Right atrium auricular region (tissue), 2 donors: ENCODE data around the gene ECM1. TPM values are rescaled to one million over a fixed set of nuclear protein-coding genes. Genes with fewer than 3 reads are reported as not detected.
A peak's percentile ranks its signal among the peaks of the same experiment; 100 is the strongest.

Experiments used
- DNase-seq: peaks from one replicate; pipeline ENCODE4 v3.0.0-alpha.2; 2019; ENCODE audit warnings: low spot score
- H3K27ac ChIP-seq, 2 donors: fragments of 200-600 bp; sonication (generic); 1 replicate in 1 of 2; 2 replicates in 1 of 2; pipeline ENCODE4 v1.5.1; 2016 to 2019
- H3K27me3 ChIP-seq, 2 donors: fragments of 200-600 bp; sonication (generic); one replicate each; pipeline versions ENCODE4 v1.5.1 to v1.6.0; 2017 to 2019
- H3K36me3 ChIP-seq: fragments of 200-600 bp; sonication (generic); one replicate; pipeline ENCODE4 v1.5.1; 2016
- H3K4me1 ChIP-seq, 2 donors: fragments of 200-600 bp; sonication (generic); one replicate each; pipeline versions ENCODE4 v1.5.1 to v1.6.0; 2017 to 2019
- H3K4me3 ChIP-seq, 2 donors: fragments of 200-600 bp; sonication (generic); 1 replicate in 1 of 2; 2 replicates in 1 of 2; pipeline ENCODE4 v1.5.1; 2017 to 2019; ENCODE audit warnings: mild to moderate bottlenecking in 1 of 2, moderate library complexity in 1 of 2
- H3K9me3 ChIP-seq, 2 donors: fragments of 200-600 bp; sonication (generic); one replicate each; pipeline ENCODE4 v1.5.1; 2019
- total RNA-seq, 2 donors: library from RNA; depleted of rRNA; stranded (reverse); fragments of >200 nt; gene quantifications; one replicate each; pipeline ENCODE4 v1.1.0, GENCODE V29; 2016
- TF ChIP-seq, protein P1 (sequence below), 2 donors: fragments of 200-600 bp; sonication (generic); IDR thresholded peaks; one replicate each; pipeline ENCODE4 v1.5.1; 2019; ENCODE audit warnings: antibody characterized with exemption in 2 of 2

Gene ECM1
- total RNA-seq, 2 donors from 2014 or later, result 28.6 to 37.2 TPM

DNA sequence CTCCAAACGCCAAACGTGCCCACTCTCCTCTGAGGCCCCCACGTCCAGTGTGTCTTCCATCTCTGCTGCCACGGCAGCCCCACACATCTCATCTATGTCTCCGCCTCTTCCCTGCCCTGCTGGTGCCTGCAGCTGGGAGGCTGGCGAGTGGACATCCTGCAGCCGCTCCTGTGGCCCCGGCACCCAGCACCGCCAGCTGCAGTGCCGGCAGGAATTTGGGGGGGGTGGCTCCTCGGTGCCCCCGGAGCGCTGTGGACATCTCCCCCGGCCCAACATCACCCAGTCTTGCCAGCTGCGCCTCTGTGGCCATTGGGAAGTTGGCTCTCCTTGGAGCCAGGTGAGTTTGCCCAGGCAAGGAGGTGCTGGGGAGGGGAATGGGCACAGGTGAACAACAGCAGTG lies 49.9 kb downstream of the ECM1 start:
- no peak overlapping the region for H3K4me3 ChIP-seq
- H3K9me3 ChIP-seq, result no peaks in the 10 kb centered on the region
- H3K4me1 ChIP-seq, result peaks cover 0 to 55% of the 10 kb centered on the region in 2 donors
- H3K36me3 ChIP-seq, result peaks cover 37% of the 10 kb centered on the region
- no peaks in the 10 kb centered on the region for H3K27me3 ChIP-seq
- no peak for DNase-seq
- TF ChIP-seq, protein P1, sequence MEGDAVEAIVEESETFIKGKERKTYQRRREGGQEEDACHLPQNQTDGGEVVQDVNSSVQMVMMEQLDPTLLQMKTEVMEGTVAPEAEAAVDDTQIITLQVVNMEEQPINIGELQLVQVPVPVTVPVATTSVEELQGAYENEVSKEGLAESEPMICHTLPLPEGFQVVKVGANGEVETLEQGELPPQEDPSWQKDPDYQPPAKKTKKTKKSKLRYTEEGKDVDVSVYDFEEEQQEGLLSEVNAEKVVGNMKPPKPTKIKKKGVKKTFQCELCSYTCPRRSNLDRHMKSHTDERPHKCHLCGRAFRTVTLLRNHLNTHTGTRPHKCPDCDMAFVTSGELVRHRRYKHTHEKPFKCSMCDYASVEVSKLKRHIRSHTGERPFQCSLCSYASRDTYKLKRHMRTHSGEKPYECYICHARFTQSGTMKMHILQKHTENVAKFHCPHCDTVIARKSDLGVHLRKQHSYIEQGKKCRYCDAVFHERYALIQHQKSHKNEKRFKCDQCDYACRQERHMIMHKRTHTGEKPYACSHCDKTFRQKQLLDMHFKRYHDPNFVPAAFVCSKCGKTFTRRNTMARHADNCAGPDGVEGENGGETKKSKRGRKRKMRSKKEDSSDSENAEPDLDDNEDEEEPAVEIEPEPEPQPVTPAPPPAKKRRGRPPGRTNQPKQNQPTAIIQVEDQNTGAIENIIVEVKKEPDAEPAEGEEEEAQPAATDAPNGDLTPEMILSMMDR (IDR thresholded peaks at IDR 0.05), result no peak
- H3K27ac ChIP-seq, result no peak overlapping the region

DNA sequence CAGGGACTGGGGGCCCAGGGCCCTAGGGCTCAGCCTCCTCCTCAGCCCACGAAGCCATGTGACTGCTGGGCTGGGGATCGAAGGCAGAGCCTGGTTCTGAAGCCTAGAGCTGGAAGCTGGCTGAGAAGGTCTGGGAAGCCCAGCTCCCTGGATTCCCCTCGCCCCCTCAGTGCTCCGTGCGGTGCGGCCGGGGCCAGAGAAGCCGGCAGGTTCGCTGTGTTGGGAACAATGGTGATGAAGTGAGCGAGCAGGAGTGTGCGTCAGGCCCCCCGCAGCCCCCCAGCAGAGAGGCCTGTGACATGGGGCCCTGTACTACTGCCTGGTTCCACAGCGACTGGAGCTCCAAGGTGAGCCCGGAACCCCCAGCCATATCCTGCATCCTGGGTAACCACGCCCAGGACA lies 50.4 kb downstream of the ECM1 start:
- no peak for DNase-seq
- H3K4me3 ChIP-seq, result peak overlapping the region in 1 of 2 donors; percentile 37
- H3K27ac ChIP-seq, result peak overlapping the region; percentile 98 to 100
- no peaks in the 10 kb centered on the region for H3K9me3 ChIP-seq
- peaks cover 0 to 55% of the 10 kb centered on the region in 2 donors for H3K4me1 ChIP-seq
- TF ChIP-seq, protein P1 (IDR thresholded peaks at IDR 0.05), result no peak
- no peaks in the 10 kb centered on the region for H3K27me3 ChIP-seq
- H3K36me3 ChIP-seq, result peaks cover 37% of the 10 kb centered on the region

DNA sequence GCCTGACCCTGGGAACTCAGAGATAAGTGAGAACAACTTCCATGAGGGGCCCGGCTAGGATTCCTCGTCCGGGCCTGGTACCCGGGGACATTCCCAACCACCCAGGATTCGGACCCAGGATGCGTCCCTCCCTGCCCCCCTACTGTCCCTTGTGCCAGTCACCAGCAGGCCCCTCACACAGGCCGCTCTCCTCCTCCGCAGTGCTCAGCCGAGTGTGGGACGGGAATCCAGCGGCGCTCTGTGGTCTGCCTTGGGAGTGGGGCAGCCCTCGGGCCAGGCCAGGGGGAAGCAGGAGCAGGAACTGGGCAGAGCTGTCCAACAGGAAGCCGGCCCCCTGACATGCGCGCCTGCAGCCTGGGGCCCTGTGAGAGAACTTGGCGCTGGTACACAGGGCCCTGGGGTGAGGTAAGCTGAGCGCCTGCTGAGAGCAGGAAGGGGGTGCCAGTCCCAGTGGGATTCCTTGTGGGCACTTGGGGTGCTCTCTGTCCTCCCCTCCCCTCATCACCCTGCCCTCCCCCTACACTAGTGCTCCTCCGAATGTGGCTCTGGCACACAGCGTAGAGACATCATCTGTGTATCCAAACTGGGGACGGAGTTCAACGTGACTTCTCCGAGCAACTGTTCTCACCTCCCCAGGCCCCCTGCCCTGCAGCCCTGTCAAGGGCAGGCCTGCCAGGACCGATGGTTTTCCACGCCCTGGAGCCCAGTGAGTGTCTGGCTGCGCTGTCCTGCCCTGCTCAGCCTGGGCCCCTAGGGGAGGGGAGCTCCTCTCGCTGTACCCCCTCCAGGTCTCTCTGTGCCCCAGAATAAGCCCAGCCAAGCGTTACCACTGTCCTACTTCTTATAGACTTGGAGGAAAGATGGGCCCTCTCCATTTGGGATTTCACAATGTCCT lies 51.1 kb downstream of the ECM1 start:
- Histone ChIP-seq H3K9me3 (no peaks in the 10 kb centered on the region), H3K27me3 (no peaks in the 10 kb centered on the region), H3K4me3 (peak overlapping the region in 1 of 2 donors; percentile 37), H3K27ac (peak overlapping the region; percentile 98 to 100), H3K36me3 (peaks cover 34% of the 10 kb centered on the region), H3K4me1 (peaks cover 0 to 58% of the 10 kb centered on the region in 2 donors)
- DNase-seq, result no peak
- TF ChIP-seq, protein P1 (IDR thresholded peaks at IDR 0.05), result no peak

DNA sequence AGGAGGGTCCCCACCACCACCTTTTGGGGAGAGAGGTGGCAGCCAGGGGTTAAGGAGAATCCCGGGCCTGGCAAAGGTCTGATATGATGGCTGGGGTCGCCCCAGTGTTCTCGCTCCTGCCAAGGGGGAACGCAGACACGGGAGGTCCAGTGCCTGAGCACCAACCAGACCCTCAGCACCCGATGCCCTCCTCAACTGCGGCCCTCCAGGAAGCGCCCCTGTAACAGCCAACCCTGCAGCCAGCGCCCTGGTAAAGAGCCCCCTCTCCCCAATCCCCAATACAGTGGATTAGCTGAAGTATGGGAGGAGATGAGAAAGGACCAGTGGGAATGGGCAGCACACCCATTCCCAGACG lies 51.7 kb downstream of the ECM1 start:
- H3K9me3 ChIP-seq, result no peaks in the 10 kb centered on the region
- H3K27ac ChIP-seq, result peak overlapping the region; percentile 98 to 100
- H3K36me3 ChIP-seq, result peaks cover 27% of the 10 kb centered on the region
- no peaks in the 10 kb centered on the region for H3K27me3 ChIP-seq
- TF ChIP-seq, protein P1 (IDR thresholded peaks at IDR 0.05), result no peak
- no peak for DNase-seq
- peaks cover 0 to 65% of the 10 kb centered on the region in 2 donors for H3K4me1 ChIP-seq
- peak overlapping the region; percentile 37 to 54 for H3K4me3 ChIP-seq

DNA sequence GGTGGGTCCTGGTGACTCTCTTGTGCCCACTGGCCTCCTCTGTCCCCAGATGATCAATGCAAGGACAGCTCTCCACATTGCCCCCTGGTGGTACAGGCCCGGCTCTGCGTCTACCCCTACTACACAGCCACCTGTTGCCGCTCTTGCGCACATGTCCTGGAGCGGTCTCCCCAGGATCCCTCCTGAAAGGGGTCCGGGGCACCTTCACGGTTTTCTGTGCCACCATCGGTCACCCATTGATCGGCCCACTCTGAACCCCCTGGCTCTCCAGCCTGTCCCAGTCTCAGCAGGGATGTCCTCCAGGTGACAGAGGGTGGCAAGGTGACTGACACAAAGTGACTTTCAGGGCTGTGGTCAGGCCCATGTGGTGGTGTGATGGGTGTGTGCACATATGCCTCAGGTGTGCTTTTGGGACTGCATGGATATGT lies 52.1 kb downstream of the ECM1 start:
- Histone ChIP-seq H3K9me3 (no peaks in the 10 kb centered on the region), H3K27me3 (no peaks in the 10 kb centered on the region), H3K4me1 (peaks cover 0 to 69% of the 10 kb centered on the region in 2 donors), H3K4me3 (peak overlapping the region; percentile 54 to 58), H3K27ac (peak overlapping the region; percentile 98 to 100), H3K36me3 (peaks cover 23% of the 10 kb centered on the region)
- DNase-seq, result no peak
- TF ChIP-seq, protein P1 (IDR thresholded peaks at IDR 0.05), result peak; percentile 86 to 94
